Panc1 (cell line): ENCODE data around the gene EPHA6. TPM values are rescaled to one million over a fixed set of nuclear protein-coding genes. Genes with fewer than 3 reads are reported as not detected.

Experiments
- ATAC-seq: fragments of 200-7000 bp; cut with Tn5 transposase; 2 replicates; pipeline ENCODE4 v1.9.1; 2020; ENCODE audit warnings: mild to moderate bottlenecking, moderate library complexity
- BruUV-seq: library from RNA; stranded (reverse); fragments of 400-500 nt; replicated peaks from 2 replicates; lab custom pipeline; 2021; lab: Mats Ljungman, UMichigan
- CTCF ChIA-PET: fragments of 300-600 bp; sonication (Branson Sonifier 250); formaldehyde crosslinking; loops from one replicate; lab custom pipeline; 2022; ENCODE audit warnings: antibody characterized with exemption; lab: Charles Lee
- POLR2A ChIA-PET: fragments of 300-600 bp; sonication (Branson Sonifier 250); formaldehyde crosslinking; loops from one replicate; lab custom pipeline; 2022; ENCODE audit warnings: antibody characterized with exemption; lab: Charles Lee
- DNase-seq: peaks from one replicate; pipeline ENCODE4 v3.0.0-alpha.2; 2010; ENCODE audit warnings: low read depth, low spot score
- H3K27ac ChIP-seq: 2 replicates; pipeline ENCODE4 v1.5.1; 2011; ENCODE audit warnings: mild to moderate bottlenecking, low read length, inconsistent platforms
- H3K27me3 ChIP-seq: fragments of 200-500 bp; sonication (Bioruptor generic); 2 replicates; pipeline ENCODE4 v1.6.0; 2014; ENCODE audit warnings: low read length, inconsistent platforms; ENCODE audit not compliant: control insufficient read depth, insufficient read depth
- H3K36me3 ChIP-seq: fragments of 200-500 bp; sonication (Bioruptor generic); 2 replicates; pipeline ENCODE4 v1.5.1; 2014; ENCODE audit warnings: inconsistent platforms, mild to moderate bottlenecking, low read length, moderate library complexity; ENCODE audit not compliant: control insufficient read depth, insufficient read depth
- H3K4me1 ChIP-seq: 2 replicates; pipeline ENCODE4 v1.5.1; 2011; ENCODE audit warnings: inconsistent platforms, mild to moderate bottlenecking, low read length, moderate library complexity; ENCODE audit not compliant: control insufficient read depth, insufficient read depth
- H3K4me3 ChIP-seq, 2 experiments: 2 replicates each; pipeline ENCODE4 v1.5.1; 2011 to 2012; ENCODE audit warnings: low read depth in 2 of 2, low read length in 2 of 2, mild to moderate bottlenecking in 2 of 2, inconsistent platforms in 1 of 2, moderate library complexity in 1 of 2
- H3K9me3 ChIP-seq: fragments of 200-500 bp; sonication (Bioruptor generic); 2 replicates; pipeline ENCODE4 v1.5.1; 2014; ENCODE audit warnings: low read depth, mild to moderate bottlenecking, inconsistent platforms, low read length, moderate library complexity; ENCODE audit not compliant: control insufficient read depth, insufficient read depth
- POLR2AphosphoS5 ChIP-seq: IDR thresholded peaks from 2 replicates; pipeline ENCODE4 v1.6.1; 2012; ENCODE audit warnings: mild to moderate bottlenecking, low read depth, low read length, moderate library complexity
- SIN3A ChIP-seq: IDR thresholded peaks from 2 replicates; pipeline ENCODE4 v1.6.1; 2012; ENCODE audit warnings: low read depth, mild to moderate bottlenecking, low read length, moderate library complexity, borderline replicate concordance; ENCODE audit not compliant: insufficient read depth
- TCF7L2 ChIP-seq: IDR thresholded peaks from 2 replicates; pipeline ENCODE4 v1.6.1; 2011; ENCODE audit warnings: mild to moderate bottlenecking, low read depth, low read length, inconsistent platforms
- in situ Hi-C: cut with HindIII; loops from 2 replicates; pipeline ENCODE4 v1.10.0; 2016; ENCODE audit warnings: low sequenced_read_pairs, low pct_unique_long_range_greater_than_20kb
- intact Hi-C: fragments of 100-400 bp; cut with micrococcal nuclease; formaldehyde crosslinking; loops from one replicate; pipeline ENCODE4 v1.10.0; 2022; ENCODE audit not compliant: unreplicated experiment
- total RNA-seq: library from RNA; stranded (reverse); gene quantifications from one replicate; pipeline ENCODE4 v1.2.1, GENCODE V29; 2021; ENCODE audit not compliant: unreplicated experiment
- TF ChIP-seq, protein P1 (sequence below): fragments of 450-650 bp; IDR thresholded peaks from 2 replicates; pipeline ENCODE4 v1.5.1; 2017; ENCODE audit warnings: mild to moderate bottlenecking
- TF ChIP-seq, protein P2 (sequence below), 2 experiments: IDR thresholded peaks; 2 replicates each; pipeline ENCODE4 v1.6.1; 2011 to 2012; ENCODE audit warnings: low read depth in 2 of 2, control low read depth in 1 of 2, low read length in 1 of 2, mild to moderate bottlenecking in 1 of 2, moderate library complexity in 1 of 2; ENCODE audit not compliant: insufficient read depth in 1 of 2

The EPHA6 gene
- total RNA-seq, 1 experiment from 2014 or later, result 0.57 TPM

DNA sequence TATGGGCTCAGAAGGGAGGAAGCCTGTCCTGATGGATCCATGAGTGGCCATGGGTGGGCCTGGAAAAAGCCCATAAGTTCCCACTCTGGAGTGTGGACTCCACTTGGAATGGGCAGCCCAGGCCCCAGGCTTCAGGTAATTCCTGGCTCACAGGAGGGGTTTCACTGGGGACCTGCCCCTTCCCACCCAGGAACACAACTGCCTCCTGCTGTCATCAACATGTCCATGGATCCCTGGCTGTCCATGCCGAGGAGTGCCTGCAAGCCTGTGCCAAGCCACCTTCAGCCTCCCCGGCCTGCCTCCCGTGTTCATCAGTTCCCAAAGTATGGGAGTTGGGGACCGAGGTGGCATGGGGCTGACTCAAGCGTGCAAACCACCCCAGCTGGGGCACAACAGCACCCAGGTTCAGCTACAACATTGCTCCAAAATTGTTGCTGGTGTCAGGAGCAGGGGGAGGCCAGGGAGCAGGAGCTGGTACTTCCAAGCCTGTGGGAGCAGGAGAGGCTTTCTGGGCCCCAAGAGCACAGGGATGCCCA lies 479.3 kb downstream of the EPHA6 start:
- intact Hi-C loops, result no loop called here
- H3K4me1 ChIP-seq, result no peaks in the 10 kb centered on the region
- no peaks in the 10 kb centered on the region for H3K36me3 ChIP-seq
- CTCF ChIA-PET, result no interaction called here
- no TSS peak for BruUV-seq
- TF ChIP-seq, protein P1, sequence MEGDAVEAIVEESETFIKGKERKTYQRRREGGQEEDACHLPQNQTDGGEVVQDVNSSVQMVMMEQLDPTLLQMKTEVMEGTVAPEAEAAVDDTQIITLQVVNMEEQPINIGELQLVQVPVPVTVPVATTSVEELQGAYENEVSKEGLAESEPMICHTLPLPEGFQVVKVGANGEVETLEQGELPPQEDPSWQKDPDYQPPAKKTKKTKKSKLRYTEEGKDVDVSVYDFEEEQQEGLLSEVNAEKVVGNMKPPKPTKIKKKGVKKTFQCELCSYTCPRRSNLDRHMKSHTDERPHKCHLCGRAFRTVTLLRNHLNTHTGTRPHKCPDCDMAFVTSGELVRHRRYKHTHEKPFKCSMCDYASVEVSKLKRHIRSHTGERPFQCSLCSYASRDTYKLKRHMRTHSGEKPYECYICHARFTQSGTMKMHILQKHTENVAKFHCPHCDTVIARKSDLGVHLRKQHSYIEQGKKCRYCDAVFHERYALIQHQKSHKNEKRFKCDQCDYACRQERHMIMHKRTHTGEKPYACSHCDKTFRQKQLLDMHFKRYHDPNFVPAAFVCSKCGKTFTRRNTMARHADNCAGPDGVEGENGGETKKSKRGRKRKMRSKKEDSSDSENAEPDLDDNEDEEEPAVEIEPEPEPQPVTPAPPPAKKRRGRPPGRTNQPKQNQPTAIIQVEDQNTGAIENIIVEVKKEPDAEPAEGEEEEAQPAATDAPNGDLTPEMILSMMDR, result no peak
- TF ChIP-seq, protein P2, sequence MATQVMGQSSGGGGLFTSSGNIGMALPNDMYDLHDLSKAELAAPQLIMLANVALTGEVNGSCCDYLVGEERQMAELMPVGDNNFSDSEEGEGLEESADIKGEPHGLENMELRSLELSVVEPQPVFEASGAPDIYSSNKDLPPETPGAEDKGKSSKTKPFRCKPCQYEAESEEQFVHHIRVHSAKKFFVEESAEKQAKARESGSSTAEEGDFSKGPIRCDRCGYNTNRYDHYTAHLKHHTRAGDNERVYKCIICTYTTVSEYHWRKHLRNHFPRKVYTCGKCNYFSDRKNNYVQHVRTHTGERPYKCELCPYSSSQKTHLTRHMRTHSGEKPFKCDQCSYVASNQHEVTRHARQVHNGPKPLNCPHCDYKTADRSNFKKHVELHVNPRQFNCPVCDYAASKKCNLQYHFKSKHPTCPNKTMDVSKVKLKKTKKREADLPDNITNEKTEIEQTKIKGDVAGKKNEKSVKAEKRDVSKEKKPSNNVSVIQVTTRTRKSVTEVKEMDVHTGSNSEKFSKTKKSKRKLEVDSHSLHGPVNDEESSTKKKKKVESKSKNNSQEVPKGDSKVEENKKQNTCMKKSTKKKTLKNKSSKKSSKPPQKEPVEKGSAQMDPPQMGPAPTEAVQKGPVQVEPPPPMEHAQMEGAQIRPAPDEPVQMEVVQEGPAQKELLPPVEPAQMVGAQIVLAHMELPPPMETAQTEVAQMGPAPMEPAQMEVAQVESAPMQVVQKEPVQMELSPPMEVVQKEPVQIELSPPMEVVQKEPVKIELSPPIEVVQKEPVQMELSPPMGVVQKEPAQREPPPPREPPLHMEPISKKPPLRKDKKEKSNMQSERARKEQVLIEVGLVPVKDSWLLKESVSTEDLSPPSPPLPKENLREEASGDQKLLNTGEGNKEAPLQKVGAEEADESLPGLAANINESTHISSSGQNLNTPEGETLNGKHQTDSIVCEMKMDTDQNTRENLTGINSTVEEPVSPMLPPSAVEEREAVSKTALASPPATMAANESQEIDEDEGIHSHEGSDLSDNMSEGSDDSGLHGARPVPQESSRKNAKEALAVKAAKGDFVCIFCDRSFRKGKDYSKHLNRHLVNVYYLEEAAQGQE (IDR thresholded peaks at IDR 0.05; ENCODE audit: insufficient read depth in 1 of 2, low read depth in 2 of 2, low read length in 1 of 2), result no peak
- no peak for TF ChIP-seq SIN3A
- TF ChIP-seq POLR2AphosphoS5, result no peak
- TF ChIP-seq TCF7L2, result no peak
- H3K27me3 ChIP-seq, result no peaks in the 10 kb centered on the region
- no peak overlapping the region for H3K4me3 ChIP-seq
- in situ Hi-C loops, result no loop called here
- DNase-seq (no peak), ATAC-seq (no peak)
- POLR2A ChIA-PET, result no interaction called here
- no peak overlapping the region for H3K27ac ChIP-seq
- H3K9me3 ChIP-seq, result peaks cover 8% of the 10 kb centered on the region; the same call in 1 of the 2 replicates

DNA sequence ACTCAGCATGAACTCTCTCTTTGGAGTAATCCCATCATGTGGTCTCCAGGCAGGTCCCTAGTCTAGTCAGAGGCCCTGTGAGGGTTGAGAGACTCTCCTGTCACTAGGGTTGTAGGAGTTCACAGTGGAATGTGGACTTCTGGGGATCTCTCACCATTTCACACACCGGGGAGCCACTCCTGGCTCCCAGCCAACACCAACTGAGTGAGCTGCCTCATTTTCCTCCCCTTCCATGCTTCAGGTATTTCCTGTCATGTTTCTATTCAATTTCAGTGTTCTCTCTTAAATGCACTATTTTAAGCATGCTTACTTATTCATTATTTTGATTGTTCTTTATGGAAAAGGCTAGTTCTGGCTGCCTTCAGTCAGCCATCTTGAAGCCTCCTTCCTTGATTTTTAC lies 482.6 kb downstream of the EPHA6 start:
- Histone ChIP-seq H3K9me3 (peaks cover 8% of the 10 kb centered on the region; the same call in 1 of the 2 replicates), H3K27me3 (no peaks in the 10 kb centered on the region), H3K36me3 (no peaks in the 10 kb centered on the region), H3K4me3 (no peak overlapping the region), H3K4me1 (no peaks in the 10 kb centered on the region), H3K27ac (no peak overlapping the region)
- ChIA-PET POLR2A (no interaction called here), CTCF (no interaction called here)
- DNase-seq, result no peak
- intact Hi-C loops, result no loop called here
- BruUV-seq, result no TSS peak
- ATAC-seq, result no peak
- no peak for TF ChIP-seq SIN3A
- TF ChIP-seq, protein P1, result no peak
- no peak for TF ChIP-seq TCF7L2
- TF ChIP-seq POLR2AphosphoS5, result no peak
- TF ChIP-seq, protein P2 (IDR thresholded peaks at IDR 0.05; ENCODE audit: insufficient read depth in 1 of 2, low read depth in 2 of 2, low read length in 1 of 2), result no peak
- in situ Hi-C loops, result no loop called here
